T47D (cell line): ENCODE results near the gene THOP1.

Experiments used
- DNase-seq, 2 experiments: peaks; one replicate each; pipeline versions ENCODE4 v3.0.0 to v3.0.0-alpha.2; 2011 to 2012; ENCODE audit warnings: low read depth in 1 of 2, low spot score in 1 of 2
- JUND ChIP-seq: IDR thresholded peaks from 2 replicates; pipeline ENCODE4 v1.6.1; 2012; ENCODE audit warnings: low read depth
- in situ Hi-C: cut with HindIII; loops from 2 replicates; pipeline ENCODE4 v1.10.0; 2016; ENCODE audit warnings: low sequenced_read_pairs, low pct_unique_long_range_greater_than_20kb

THOP1 gene

DNA sequence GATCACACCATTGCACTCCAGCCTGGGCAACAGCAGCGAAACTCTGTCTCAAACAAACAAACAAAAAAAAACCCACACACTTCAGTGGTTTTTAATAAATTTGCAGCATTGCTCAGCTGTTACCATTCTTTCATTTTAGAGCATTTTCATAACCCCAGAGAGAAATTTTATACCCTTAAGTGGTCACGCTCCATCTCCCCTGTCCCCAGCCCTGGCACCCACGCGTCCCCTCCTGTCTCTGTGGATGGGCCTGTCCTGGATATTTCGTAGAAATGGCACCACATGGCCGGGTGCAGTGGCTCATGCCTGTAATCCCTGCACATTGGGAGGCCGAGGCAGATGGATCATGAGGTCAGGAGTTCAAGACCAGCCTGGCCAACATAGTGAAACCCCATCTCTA lies 7.8 kb downstream of the THOP1 start:
- DNase-seq: no peak
- in situ Hi-C loops: no loop called here
- no peak for TF ChIP-seq JUND

- DNase-seq: no peak
- TF ChIP-seq JUND: no peak
- in situ Hi-C loops: no loop called here
Observed at GRCh38 chr19:2793577-2793976, 8.3 kb downstream of the THOP1 start.

DNA sequence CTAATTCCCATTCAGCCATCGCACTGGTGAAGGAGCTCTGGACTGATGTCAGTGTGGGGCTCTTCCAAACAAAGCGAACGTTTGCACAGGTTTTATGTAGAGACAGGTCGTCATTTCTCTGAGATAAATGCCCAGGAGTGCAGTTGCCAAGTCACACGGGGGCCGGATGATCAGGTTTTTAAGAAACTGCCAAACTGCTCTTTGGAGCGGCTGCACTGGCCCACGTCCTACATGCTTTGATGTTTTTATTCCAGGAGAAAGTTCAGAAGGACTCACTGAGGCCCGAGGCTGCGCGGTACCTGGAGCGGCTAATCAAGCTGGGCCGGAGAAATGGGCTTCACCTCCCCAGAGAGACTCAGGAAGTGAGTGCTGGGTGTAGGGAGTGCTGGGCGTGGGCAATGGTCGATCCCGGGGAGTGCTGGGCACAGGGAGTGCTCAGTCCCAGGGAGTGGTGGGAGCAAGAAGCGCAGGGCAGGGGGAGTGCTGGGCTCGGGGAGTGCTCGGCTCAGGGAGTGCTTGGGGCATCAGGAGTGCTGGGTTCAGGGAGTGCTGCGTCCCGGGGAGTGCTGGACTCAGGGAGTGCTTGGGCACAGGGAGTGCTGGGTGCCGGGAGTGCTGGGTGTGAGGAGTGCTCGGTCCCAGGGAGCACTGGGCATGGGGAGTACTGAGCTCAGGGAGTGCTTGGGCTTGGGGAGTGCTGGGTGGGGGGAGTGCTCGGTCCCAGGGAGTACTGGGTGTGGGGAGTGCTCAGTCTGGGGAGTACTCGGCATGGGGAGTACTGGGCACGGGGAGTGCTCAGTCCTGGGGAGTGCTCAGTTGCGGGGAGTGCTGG lies 10.7 kb downstream of the THOP1 start:
- no peak for DNase-seq
- no peak for TF ChIP-seq JUND
- in situ Hi-C loops: no loop called here

DNA sequence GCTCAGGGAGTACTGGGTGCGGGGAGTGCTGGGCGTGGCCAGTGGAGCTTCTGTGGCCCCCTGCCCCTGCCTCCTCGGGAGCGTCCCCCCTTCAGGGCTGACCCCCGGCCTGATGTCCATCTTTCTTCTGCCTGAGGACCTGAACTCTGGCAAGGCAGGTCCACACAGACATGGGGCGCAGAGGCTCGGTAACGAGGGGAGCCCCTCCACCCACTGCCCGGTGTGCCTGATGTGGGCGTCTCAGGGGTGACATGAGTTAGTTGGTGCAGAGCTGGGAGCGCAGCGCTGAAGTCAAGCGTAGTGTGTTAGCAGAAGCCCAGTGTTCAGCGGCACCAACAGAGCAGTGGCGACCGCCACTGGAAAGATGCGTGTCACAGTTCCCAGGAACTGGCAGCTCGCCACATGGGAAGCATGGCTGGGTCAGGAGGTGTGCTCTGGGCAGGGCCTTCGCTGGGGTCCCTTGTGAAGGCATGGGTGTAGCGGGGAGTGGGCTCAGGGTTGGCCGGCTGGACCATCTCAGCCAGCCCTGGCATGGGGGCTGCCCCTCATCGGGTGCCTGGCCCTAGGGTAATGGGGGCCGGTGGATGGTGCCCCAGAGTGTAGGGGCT lies 11.5 kb downstream of the THOP1 start:
- no peak for TF ChIP-seq JUND
- in situ Hi-C loops: no loop called here
- DNase-seq: no peak

GRCh38 chr19:2797280-2797679 lies 12.0 kb downstream of the THOP1 start:
- DNase-seq: no peak
- in situ Hi-C loops: no loop called here
- TF ChIP-seq JUND: no peak

- TF ChIP-seq JUND: no peak
- DNase-seq: no peak
- in situ Hi-C loops: no loop called here
Observed at GRCh38 chr19:2798158-2798685, 12.9 kb downstream of the THOP1 start.

DNA sequence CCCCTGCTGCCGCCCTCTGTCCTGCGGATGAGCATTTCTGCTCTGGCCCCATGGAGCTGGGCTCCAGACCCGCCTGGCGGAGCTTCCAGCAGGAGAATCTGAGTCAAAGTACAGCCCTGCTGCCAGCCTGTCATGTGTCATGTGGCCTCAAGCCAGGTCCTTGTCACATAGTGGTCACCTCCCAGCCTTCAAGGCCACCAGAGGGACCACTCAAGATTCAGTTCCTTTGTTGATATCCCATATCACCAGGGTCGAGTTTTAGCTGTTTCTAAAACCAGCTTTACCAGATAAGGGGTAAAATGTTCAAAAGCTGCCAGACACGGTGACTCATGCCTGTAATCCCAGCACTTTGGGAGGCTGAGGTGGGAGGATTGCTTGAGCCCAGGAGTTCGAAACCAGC lies 13.4 kb downstream of the THOP1 start:
- in situ Hi-C loops: no loop called here
- DNase-seq: no peak
- TF ChIP-seq JUND: no peak

GRCh38 chr19:2799273-2800020 lies 14.1 kb downstream of the THOP1 start:
- TF ChIP-seq JUND: no peak
- DNase-seq: no peak
- in situ Hi-C loops: no loop called here

DNA sequence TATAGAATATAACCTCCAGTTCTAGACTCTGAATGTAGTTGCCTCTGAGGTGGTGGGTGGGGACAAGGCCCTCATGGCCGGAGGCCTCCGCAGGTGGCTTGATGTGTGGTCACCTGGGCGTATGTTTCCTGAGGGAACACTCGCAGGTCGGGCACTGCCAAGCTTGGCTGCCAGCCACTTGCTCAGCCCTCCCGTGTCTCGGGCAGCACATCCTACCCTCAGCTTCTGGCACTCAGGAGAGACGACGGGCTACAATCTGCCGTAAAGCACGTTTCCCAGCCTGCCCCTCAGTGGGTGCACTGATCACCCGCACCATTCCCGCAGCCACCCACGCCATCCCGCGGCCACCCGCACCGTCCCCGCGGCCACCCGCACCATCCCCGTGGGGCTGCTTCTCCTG lies 15.2 kb downstream of the THOP1 start:
- DNase-seq: no peak
- in situ Hi-C loops: no loop called here

GRCh38 chr19:2802826-2803225 lies 17.5 kb downstream of the THOP1 start:
- TF ChIP-seq JUND: no peak
- in situ Hi-C loops: no loop called here
- no peak for DNase-seq

More for the DNA sequence above, 15.2 kb downstream of the THOP1 start:
- TF ChIP-seq JUND: no peak

DNA sequence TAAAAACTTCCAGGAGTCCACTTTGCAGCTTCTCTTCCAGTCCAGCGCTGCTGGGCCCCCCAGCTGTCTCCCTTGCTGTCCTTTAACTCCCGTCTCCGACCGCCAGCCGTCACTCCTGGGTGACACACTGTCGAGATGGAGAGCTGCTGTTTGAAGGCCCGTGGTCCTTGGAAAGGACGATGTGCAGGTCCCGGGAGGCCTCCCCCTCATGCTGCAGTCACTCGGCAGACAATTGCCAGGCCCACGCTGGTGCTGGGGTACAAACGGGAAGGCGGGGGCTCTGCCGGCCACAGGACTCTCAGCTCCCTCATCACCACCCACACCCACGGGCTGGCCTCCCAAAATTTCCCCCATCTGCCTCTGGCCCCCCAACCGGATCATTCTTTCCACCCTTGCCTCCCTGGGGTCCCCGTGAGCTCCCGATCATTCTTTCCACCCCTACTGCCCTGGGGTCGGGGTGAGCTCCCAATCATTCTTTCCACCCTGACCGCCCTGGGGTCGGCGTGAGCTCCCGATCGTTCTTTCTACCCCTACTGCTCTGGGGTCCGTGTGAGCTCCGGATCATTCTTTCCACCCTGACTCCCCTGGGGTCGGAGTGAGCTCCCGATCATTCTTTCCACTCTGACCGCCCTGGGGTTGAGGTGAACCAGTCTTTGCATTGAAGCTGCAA lies 18.3 kb downstream of the THOP1 start:
- TF ChIP-seq JUND: no peak
- in situ Hi-C loops: no loop called here
- no peak for DNase-seq
